Activated CD8-positive, alpha-beta memory T cell treated with anti-CD3 and anti-CD28 coated beads, Interleukin-2, amount 50 U/mL, for 48 hours (primary cell): ENCODE measurements around the gene LRRTM2.
"Not testable (repeated sequence)": the region's sequence is repeated elsewhere in the genome, so short reads cannot be mapped to it uniquely, and the experiment has no call there.

ENCODE experiments used
- DNase-seq: peaks from one replicate; pipeline ENCODE4 v3.0.0-alpha.2; 2020

Gene LRRTM2

GRCh38 chr5:138834853-138835252, 40.3 kb downstream of the LRRTM2 start:
- DNase-seq: not testable (repeated sequence)

GRCh38 chr5:138833726-138834480, 41.2 kb downstream of the LRRTM2 start:
- no peak for DNase-seq

DNA sequence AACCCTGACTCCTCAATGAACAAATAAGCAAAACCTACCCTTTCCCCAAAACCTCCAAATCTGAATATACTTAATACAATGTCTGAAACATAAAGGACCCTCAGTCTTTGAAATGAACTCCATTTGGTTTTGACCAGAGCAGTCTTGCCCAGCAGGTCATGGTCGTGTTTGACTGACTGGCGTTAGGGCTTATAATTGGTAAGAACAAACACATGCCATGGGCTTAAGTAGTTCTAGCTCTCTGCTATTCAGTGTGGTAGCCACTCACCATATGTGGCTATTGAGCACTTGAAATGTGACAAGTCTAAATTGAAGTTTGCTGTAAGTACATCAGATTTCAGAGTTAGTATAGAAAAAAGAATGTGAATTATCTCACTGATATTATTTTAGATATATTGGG, 42.1 kb downstream of the LRRTM2 start:
- no peak for DNase-seq

DNA sequence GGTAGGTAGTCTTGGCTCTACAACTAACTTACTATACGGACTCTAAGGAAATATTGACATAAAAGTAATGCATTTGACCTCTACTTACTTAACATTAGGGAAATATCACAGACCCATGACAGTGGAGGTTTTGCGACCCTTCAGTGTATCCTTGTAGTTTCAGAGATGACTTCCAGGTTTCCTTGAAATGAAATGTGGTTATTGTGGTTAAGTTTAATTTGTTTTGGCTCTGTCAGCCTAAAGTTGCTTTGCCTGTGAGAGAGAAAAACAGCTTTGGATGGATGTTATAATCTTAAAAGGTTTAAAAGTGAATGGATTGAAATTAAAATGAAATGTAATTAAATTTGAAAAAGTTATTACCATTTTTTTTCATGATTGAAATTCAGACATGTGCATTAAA, 42.9 kb downstream of the LRRTM2 start:
- no peak for DNase-seq

- no peak for DNase-seq
Measured at GRCh38 chr5:138831703-138832102, 43.4 kb downstream of the LRRTM2 start.

GRCh38 chr5:138829341-138829740, 45.8 kb downstream of the LRRTM2 start:
- no peak for DNase-seq

DNA sequence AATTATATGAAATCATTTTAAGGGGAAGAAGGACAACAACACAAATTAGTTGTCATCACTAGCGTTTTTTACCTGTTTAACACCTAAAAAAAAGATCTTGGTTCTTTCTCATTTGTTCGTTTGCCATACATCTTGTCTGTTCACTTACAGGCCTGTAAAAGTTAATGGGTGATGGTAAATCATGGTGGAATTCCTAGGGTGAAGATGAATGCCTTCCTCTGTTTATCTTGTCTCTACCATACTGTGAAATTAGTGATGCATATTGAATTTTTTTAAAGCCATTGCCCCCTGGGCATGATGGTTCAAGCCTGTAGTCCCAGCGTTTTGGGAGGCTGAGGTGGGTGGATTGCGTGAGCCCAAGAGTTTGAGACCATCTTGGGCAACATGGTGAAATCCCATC, 46.6 kb downstream of the LRRTM2 start:
- no peak for DNase-seq

DNA sequence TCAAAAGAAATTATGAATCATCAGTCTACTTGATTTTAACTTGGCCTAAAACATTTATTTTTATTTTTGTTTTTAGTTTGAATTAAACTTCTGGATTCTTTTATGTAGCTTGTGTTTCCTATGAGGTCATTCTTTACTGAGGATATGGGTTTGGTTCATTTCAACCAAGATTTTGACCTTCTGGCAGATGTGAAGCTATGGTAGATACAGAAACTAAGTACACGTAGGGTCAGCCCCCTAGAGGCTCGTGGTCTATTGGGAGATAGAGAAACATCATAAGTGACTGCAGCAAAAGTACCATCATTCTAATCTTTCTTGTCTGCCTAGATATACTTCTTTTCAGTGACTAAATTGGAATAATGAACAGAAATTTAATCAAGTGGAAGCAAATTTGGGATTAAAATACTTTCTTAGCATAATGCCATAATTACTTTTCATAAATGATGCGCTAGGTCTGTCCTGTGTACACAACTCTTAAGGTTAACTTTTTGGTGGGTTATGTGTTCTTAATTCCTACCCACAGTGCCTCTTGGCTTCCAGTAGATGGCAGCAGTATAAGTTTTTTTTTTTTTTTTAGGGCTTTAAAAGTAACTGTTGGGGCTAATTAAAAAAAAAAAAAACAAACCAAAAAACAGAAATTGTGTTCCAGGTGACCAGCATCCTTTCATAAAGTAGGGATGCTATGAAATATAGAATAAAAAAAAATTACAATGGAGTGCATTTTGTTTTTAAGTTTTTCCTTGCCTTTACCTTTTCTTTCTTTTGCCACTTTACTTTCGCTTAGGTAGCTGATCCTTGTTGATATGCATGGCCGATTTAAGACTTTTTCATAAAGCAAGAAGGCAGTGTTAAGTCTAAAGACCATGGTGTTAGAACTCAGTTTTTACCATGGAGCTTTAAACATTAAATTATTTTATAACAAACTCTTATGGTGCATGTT, 49.9 kb downstream of the LRRTM2 start:
- no peak for DNase-seq

DNA sequence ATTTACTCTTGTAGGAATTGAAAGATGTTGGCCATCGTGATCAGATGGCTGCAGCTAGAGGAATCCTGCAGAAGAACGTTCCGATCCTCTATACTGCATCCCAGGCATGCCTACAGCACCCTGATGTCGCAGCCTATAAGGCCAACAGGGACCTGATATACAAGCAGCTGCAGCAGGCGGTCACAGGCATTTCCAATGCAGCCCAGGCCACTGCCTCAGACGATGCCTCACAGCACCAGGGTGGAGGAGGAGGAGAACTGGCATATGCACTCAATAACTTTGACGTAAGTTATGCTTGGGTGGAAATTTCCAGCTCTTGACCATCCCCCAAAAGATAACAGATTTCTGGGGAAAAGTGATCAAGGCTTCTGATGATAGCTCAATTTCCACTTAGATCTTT, 50.6 kb downstream of the LRRTM2 start:
- DNase-seq: peak; percentile 57

DNA sequence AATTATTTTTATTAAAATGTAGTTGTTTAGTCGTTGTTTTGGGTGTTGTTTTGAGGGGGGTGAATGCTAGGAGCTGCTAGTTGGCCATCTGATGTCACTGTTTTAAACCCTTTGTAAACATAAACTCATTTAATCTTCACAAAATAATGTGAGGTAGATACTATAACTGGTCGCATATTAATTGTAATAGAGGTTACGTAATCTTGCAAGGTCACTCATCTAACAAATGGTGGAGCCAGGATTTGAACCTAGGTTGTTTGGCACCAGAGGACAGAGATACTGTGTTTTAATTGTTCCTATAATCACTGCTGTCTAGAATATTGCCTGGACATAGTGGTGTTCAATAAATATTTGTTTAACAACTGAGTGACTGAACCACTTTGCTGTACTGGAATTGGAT, 54.4 kb downstream of the LRRTM2 start:
- no peak for DNase-seq

GRCh38 chr5:138819081-138819480, 56.1 kb downstream of the LRRTM2 start:
- DNase-seq: no peak
